CD14-positive monocyte (primary cell): Measurements from ENCODE around the gene LAMB2. TPM values are rescaled to one million over a fixed set of nuclear protein-coding genes. Genes with fewer than 3 reads are reported as not detected.

Experiments
- DNase-seq, 3 donors: peaks; one replicate each; pipeline ENCODE4 v3.0.0-alpha.2; 2011 to 2022
- H2AFZ ChIP-seq: 2 replicates; pipeline ENCODE4 v1.6.0; 2012; ENCODE audit warnings: mild to moderate bottlenecking, low read depth, low read length, inconsistent platforms; ENCODE audit not compliant: insufficient read depth, poor library complexity, severe bottlenecking
- H3K27ac ChIP-seq, 2 donors: 1 replicate in 1 of 2; 2 replicates in 1 of 2; pipeline ENCODE4 v1.5.1; 2012 to 2013; ENCODE audit warnings: low read length in 2 of 2, control low read depth in 1 of 2, inconsistent platforms in 1 of 2, low read depth in 1 of 2, mild to moderate bottlenecking in 1 of 2
- H3K27me3 ChIP-seq, 2 donors: one replicate each; pipeline versions ENCODE4 v1.6.0 to v1.6.1; 2011 to 2013; ENCODE audit warnings: low read length in 2 of 2; ENCODE audit not compliant: control insufficient read depth in 2 of 2, insufficient read depth in 2 of 2
- H3K36me3 ChIP-seq, 2 donors: replicated peaks in 1 of 2; 1 replicate in 1 of 2; 2 replicates in 1 of 2; pipeline versions ENCODE4 v1.5.1 to v1.6.1; 2012 to 2013; ENCODE audit warnings: low read length in 2 of 2, control low read depth in 1 of 2, inconsistent platforms in 1 of 2, mild to moderate bottlenecking in 1 of 2; ENCODE audit not compliant: insufficient read depth in 2 of 2, control insufficient read depth in 1 of 2
- H3K4me1 ChIP-seq, 2 donors: 1 replicate in 1 of 2; 2 replicates in 1 of 2; pipeline versions ENCODE4 v1.5.1 to v1.6.1; 2012 to 2013; ENCODE audit warnings: low read length in 2 of 2, control low read depth in 1 of 2, inconsistent platforms in 1 of 2, mild to moderate bottlenecking in 1 of 2, moderate library complexity in 1 of 2; ENCODE audit not compliant: insufficient read depth in 2 of 2, control insufficient read depth in 1 of 2
- H3K4me2 ChIP-seq: replicated peaks from 2 replicates; pipeline ENCODE3; 2012; ENCODE audit warnings: low read length, moderate library complexity, mild to moderate bottlenecking; ENCODE audit not compliant: poor library complexity, severe bottlenecking; ENCODE audit errors: extremely low read depth
- H3K4me3 ChIP-seq, 3 experiments: fragments of 200-600 bp in 1 of 3; sonication (generic) in 1 of 3; replicated peaks in 1 of 3; 1 replicate in 2 of 3; 2 replicates in 1 of 3; pipeline ENCODE4 v1.5.1; 2011 to 2013; ENCODE audit warnings: low read length in 3 of 3, mild to moderate bottlenecking in 3 of 3, control low read depth in 2 of 3, low read depth in 2 of 3, inconsistent platforms in 1 of 3, moderate library complexity in 1 of 3
- H3K79me2 ChIP-seq: 2 replicates; pipeline ENCODE4 v1.6.0; 2012; ENCODE audit warnings: mild to moderate bottlenecking, control low read depth, inconsistent platforms, low read length, moderate library complexity; ENCODE audit not compliant: insufficient read depth
- H3K9ac ChIP-seq: 2 replicates; pipeline ENCODE4 v1.6.0; 2017; ENCODE audit warnings: low read length, mild to moderate bottlenecking; ENCODE audit not compliant: insufficient read depth, poor library complexity, severe bottlenecking
- H3K9me3 ChIP-seq, 2 donors: replicated peaks in 1 of 2; 1 replicate in 1 of 2; 2 replicates in 1 of 2; pipeline versions ENCODE4 v1.5.1 to v1.6.1; 2012 to 2013; ENCODE audit warnings: low read length in 2 of 2, control low read depth in 1 of 2; ENCODE audit not compliant: control insufficient read depth in 1 of 2, insufficient read depth in 1 of 2
- H4K20me1 ChIP-seq: 2 replicates; pipeline ENCODE4 v1.6.0; 2012; ENCODE audit warnings: mild to moderate bottlenecking, low read length, control low read depth, moderate library complexity; ENCODE audit not compliant: insufficient read depth
- H3K27ac Mint-ChIP-seq, 7 donors: one replicate each; pipeline ENCODE4 v1.8.0; 2020; ENCODE audit warnings: mild to moderate bottlenecking in 7 of 7, mixed read lengths in 7 of 7, moderate library complexity in 6 of 7, inconsistent platforms in 2 of 7
- H3K27me3 Mint-ChIP-seq, 3 donors: one replicate each; pipeline ENCODE4 v1.8.0; 2021 to 2022; ENCODE audit warnings: low read depth in 3 of 3, mild to moderate bottlenecking in 3 of 3, mixed read lengths in 3 of 3, moderate library complexity in 3 of 3, inconsistent platforms in 1 of 3
- H3K36me3 Mint-ChIP-seq, 2 donors: one replicate each; pipeline ENCODE4 v1.8.0; 2020; ENCODE audit warnings: mixed read lengths in 2 of 2, inconsistent platforms in 1 of 2, mild to moderate bottlenecking in 1 of 2
- H3K4me1 Mint-ChIP-seq: one replicate; pipeline ENCODE4 v1.8.0; 2020; ENCODE audit warnings: mild to moderate bottlenecking, mixed read lengths
- H3K4me3 Mint-ChIP-seq, 2 donors: one replicate each; pipeline ENCODE4 v1.8.0; 2020; ENCODE audit warnings: mild to moderate bottlenecking in 2 of 2, mixed read lengths in 2 of 2, moderate library complexity in 1 of 2
- H3K9me3 Mint-ChIP-seq, 7 donors: one replicate each; pipeline ENCODE4 v1.8.0; 2020 to 2022; ENCODE audit warnings: mixed read lengths in 7 of 7, mild to moderate bottlenecking in 6 of 7, moderate library complexity in 6 of 7, inconsistent platforms in 2 of 7
- CTCF ChIP-seq: fragments of 200-600 bp; IDR thresholded peaks from one replicate; pipeline ENCODE4 v1.8.0; 2022; ENCODE audit warnings: antibody characterized with exemption, mild to moderate bottlenecking
- WGBS: methylation state at CpG from one replicate; pipeline ENCODE4 v1.1.5; 2013; ENCODE audit warnings: missing lambda C conversion rate; ENCODE audit not compliant: insufficient coverage; 5-methylcytosine and 5-hydroxymethylcytosine counted together
- intact Hi-C, 2 donors: fragments of 100-400 bp; cut with micrococcal nuclease; formaldehyde crosslinking; loops; one replicate each; pipeline versions ENCODE4 v1.15.0 to v1.15.1; 2023
- polyA plus RNA-seq, 3 donors: library from polyadenylated mRNA; depleted of rRNA in 1 of 3; unstranded in 2 of 3; stranded (reverse) in 1 of 3; fragments of 300-500 nt in 2 of 3; fragments of >200 nt in 1 of 3; fragmentation: Illumina TruSeq in 2 of 3; gene quantifications; 1 replicate in 2 of 3; 2 replicates in 1 of 3; pipeline ENCODE4 v1.2.3, GENCODE V29; 2012 to 2021

The LAMB2 gene
- polyA plus RNA-seq, 3 donors, result 4.0 to 59.3 (median 7.6) TPM

GRCh38 chr3:49124991-49125670 is 7.7 kb downstream of the LAMB2 start:
- Mint-ChIP-seq H3K4me3 (no peak overlapping the region), H3K36me3 (peaks cover 0 to 2% of the 10 kb centered on the region in 2 donors), H3K27ac (peak overlapping the region in 1 of 7 donors; percentile 25), H3K4me1 (peaks cover under 1% of the 10 kb centered on the region), H3K9me3 (peaks cover 0 to 1% (median 0%) of the 10 kb centered on the region in 7 donors), H3K27me3 (no peaks in the 10 kb centered on the region)
- Histone ChIP-seq H3K4me1 (peaks cover 6 to 10% of the 10 kb centered on the region in 2 donors), H3K4me3 (no peak overlapping the region), H3K79me2 (peaks cover 4% of the 10 kb centered on the region), H3K9ac (no peak overlapping the region), H3K36me3 (no peaks in the 10 kb centered on the region), H2AFZ (no peak overlapping the region), H3K4me2 (no peak overlapping the region), H3K27me3 (no peaks in the 10 kb centered on the region), H3K27ac (no peak overlapping the region), H3K9me3 (no peaks in the 10 kb centered on the region), H4K20me1 (no peaks in the 10 kb centered on the region)
- TF ChIP-seq CTCF, result no peak
- intact Hi-C loops, result no loop called here
- WGBS, result 90% methylated on average over 12 of the region's 14 CpGs
- no peak for DNase-seq

GRCh38 chr3:49124203-49124602 is 8.6 kb downstream of the LAMB2 start:
- H3K36me3 ChIP-seq, result peaks cover 0 to 2% of the 10 kb centered on the region in 2 donors
- H3K36me3 Mint-ChIP-seq, result no peaks in the 10 kb centered on the region
- intact Hi-C loops, result no loop called here
- H3K4me3 Mint-ChIP-seq, result no peak overlapping the region
- no peak overlapping the region for H2AFZ ChIP-seq
- no peaks in the 10 kb centered on the region for H3K9me3 Mint-ChIP-seq
- DNase-seq, result no peak
- no peaks in the 10 kb centered on the region for H3K27me3 Mint-ChIP-seq
- no peaks in the 10 kb centered on the region for H3K27me3 ChIP-seq
- peaks cover 13% of the 10 kb centered on the region for H3K79me2 ChIP-seq
- 96% methylated on average over 7 of the region's 7 CpGs for WGBS
- H3K27ac Mint-ChIP-seq, result no peak overlapping the region
- no peaks in the 10 kb centered on the region for H3K9me3 ChIP-seq
- H3K4me3 ChIP-seq, result no peak overlapping the region
- peaks cover 10% of the 10 kb centered on the region for H3K4me1 Mint-ChIP-seq
- no peak for TF ChIP-seq CTCF
- H3K9ac ChIP-seq, result no peak overlapping the region
- no peak overlapping the region for H3K27ac ChIP-seq
- peaks cover 16 to 19% of the 10 kb centered on the region in 2 donors for H3K4me1 ChIP-seq
- no peak overlapping the region for H3K4me2 ChIP-seq
- no peaks in the 10 kb centered on the region for H4K20me1 ChIP-seq
